ENCODE data around the gene S100A8.
"Not testable (repeated sequence)": the region's sequence is repeated elsewhere in the genome, so short reads cannot be mapped to it uniquely, and the experiment has no call there.

The S100A8 gene

GRCh38 chr1:153349363-153350320 is 41.2 kb downstream of the S100A8 start:
- no peak for DNase-seq (ENCODE audit: low spot score)
- in situ Hi-C loops (cut with MboI; ENCODE audit: low pct_unique_long_range_greater_than_20kb, low sequenced_read_pairs, unreplicated experiment): no loop called here
- TF ChIP-seq CTCF (IDR thresholded peaks at IDR 0.05; ENCODE audit: extremely low read depth, insufficient read depth, missing control alignments): no peak

DNA sequence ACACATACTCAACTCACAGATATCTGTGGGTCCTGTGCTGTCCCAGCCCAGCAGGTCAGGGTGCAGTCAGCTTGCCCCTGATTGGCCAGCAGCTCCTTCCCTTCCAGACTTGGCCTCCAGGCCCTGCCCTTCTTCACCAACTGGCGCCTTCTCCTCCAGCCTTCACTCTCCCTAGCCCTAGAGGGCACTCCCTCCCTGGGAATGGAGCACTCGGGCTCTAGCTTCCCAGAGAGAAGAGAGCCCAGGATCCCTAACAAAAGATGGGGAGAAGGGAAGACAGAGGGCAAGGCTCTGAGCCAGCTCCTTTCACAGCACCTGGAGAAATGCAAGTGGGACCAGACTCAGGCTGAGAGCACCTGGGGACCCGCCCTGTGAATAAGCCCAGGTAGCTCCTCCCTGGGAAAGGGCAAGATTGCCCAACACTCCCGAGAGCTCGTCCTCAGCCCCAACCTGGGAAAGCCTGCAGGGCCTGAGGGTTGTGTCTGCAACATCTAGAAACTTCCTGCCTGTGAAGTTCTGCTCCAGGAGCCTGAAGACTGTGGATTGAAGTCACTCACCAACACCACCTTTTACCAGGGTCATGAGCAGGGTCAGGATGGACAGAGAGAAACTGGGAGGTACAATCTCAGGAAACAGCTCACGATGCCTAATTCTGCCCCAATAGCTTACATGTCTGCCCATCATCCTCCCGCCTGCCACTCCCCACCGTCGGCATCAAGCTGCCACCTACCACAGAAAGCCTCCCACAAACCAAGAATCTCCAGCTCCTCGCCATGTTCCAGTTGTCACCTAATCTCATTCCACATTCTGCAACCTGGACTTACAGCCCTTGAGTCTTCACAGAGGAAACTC is 42.1 kb downstream of the S100A8 start, which contains the start of gene PGLYRP4:
Gene PGLYRP4 (minus strand): TSS at position 331 of the 852 bp plus-strand sequence. CDS start 909 bp downstream, outside the sequence.
- in situ Hi-C loops (cut with MboI; ENCODE audit: low pct_unique_long_range_greater_than_20kb, low sequenced_read_pairs, unreplicated experiment): no loop called here
- DNase-seq (ENCODE audit: low spot score): no peak
- TF ChIP-seq CTCF (IDR thresholded peaks at IDR 0.05; ENCODE audit: extremely low read depth, insufficient read depth, missing control alignments): no peak

GRCh38 chr1:153347856-153348255 is 43.0 kb downstream of the S100A8 start:
- in situ Hi-C loops (cut with MboI; ENCODE audit: low pct_unique_long_range_greater_than_20kb, low sequenced_read_pairs, unreplicated experiment): no loop called here
- no peak for TF ChIP-seq CTCF (IDR thresholded peaks at IDR 0.05; ENCODE audit: extremely low read depth, insufficient read depth, missing control alignments)
- no peak for DNase-seq (ENCODE audit: low spot score)

DNA sequence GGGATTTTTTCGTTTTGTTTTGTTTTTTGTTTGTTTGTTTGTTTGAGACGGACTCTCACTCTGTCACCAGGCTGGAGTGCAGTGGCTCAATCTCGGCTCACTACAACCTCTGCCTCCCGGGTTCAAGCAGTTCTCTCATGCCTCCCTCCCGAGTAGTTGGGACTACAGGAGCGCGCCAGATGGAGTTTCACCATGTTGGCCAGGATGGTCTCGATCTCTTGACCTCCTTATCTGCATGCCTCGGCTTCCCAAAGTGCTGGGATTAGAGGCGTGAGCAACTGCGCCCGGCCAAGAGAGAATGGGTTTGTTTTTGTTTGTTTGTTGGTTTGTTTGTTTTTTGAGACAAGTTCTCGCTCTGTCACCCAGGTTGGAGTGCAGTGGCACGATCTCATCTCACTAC is 43.8 kb downstream of the S100A8 start:
- DNase-seq (ENCODE audit: low spot score); in situ Hi-C loops (cut with MboI; ENCODE audit: low pct_unique_long_range_greater_than_20kb, low sequenced_read_pairs, unreplicated experiment): not testable (repeated sequence)

DNA sequence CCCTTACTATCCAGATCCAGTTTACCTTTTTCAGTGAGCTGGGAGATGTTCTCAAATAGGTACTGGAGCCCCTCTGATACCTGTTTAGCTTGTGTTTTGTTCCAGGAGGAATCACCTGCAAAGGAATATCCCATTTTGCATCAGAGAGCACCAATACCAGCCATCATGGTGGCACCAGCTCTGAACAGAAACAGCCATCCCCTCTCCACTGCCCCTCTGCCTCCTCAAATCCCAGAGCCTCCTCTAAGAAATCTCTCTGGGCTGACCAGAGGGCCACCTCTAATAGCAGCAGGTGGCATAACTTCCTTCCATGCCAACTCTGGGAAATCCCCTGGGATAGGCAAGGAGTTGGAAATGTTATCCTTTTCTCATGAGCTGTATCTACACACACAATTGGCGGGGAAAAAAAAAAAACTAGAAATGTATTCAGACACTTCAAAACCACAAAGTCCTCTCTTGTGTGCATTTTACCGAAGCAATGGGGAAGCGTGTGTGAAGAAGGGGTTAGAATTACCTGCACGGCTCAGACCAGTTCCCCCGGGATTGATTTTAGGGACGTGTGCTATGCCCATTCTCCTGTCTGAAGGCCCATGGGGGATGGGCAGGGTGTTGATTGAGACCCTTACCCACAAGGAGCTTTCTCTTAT is 44.7 kb downstream of the S100A8 start:
- no peak for DNase-seq (ENCODE audit: low spot score)
- in situ Hi-C loops (cut with MboI; ENCODE audit: low pct_unique_long_range_greater_than_20kb, low sequenced_read_pairs, unreplicated experiment): no loop called here
- TF ChIP-seq CTCF (IDR thresholded peaks at IDR 0.05; ENCODE audit: extremely low read depth, insufficient read depth, missing control alignments): no peak

- in situ Hi-C loops (cut with MboI; ENCODE audit: low pct_unique_long_range_greater_than_20kb, low sequenced_read_pairs, unreplicated experiment): no loop called here
- DNase-seq (ENCODE audit: low spot score): no peak
- TF ChIP-seq CTCF (IDR thresholded peaks at IDR 0.05; ENCODE audit: extremely low read depth, insufficient read depth, missing control alignments): no peak
These were observed 45.4 kb downstream of the S100A8 start for GRCh38 chr1:153345187-153346076.
